ENCODE results near the gene GLIPR1L1. TPM values are rescaled to one million over a fixed set of nuclear protein-coding genes. Genes with fewer than 3 reads are reported as not detected.

Gene GLIPR1L1
- total RNA-seq, 4 donors from 2014 or later, result not detected

DNA sequence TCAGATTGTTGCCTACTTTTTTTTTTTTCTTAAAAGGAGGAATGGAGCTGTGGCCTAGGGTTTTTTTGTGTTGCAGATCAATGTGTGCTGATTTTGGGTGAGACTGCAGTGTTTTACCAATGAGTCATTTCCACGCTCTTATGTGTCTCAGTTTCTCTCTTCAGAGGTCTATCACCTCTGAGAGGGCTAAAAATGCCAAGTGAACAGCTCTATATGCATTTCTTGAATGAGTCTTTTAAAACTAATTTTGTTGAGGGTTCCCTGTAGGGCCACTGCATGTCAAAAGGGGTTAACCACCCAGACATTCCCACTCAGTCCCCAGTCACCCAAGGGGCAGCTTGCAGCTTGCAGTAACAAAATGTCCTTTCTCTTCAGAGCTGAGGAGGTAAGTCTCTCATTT lies 32.2 kb downstream of the GLIPR1L1 start:
- Histone ChIP-seq H3K27ac (no peak overlapping the region), H3K4me1 (no peaks in the 10 kb centered on the region), H3K36me3 (no peaks in the 10 kb centered on the region), H3K4me3 (no peak overlapping the region), H3K9me3 (no peaks in the 10 kb centered on the region), H3K27me3 (no peaks in the 10 kb centered on the region)
- TF ChIP-seq POLR2AphosphoS5 (IDR thresholded peaks at IDR 0.05), result no peak
- TF ChIP-seq EP300 (IDR thresholded peaks at IDR 0.05), result no peak
- TF ChIP-seq, protein P1, sequence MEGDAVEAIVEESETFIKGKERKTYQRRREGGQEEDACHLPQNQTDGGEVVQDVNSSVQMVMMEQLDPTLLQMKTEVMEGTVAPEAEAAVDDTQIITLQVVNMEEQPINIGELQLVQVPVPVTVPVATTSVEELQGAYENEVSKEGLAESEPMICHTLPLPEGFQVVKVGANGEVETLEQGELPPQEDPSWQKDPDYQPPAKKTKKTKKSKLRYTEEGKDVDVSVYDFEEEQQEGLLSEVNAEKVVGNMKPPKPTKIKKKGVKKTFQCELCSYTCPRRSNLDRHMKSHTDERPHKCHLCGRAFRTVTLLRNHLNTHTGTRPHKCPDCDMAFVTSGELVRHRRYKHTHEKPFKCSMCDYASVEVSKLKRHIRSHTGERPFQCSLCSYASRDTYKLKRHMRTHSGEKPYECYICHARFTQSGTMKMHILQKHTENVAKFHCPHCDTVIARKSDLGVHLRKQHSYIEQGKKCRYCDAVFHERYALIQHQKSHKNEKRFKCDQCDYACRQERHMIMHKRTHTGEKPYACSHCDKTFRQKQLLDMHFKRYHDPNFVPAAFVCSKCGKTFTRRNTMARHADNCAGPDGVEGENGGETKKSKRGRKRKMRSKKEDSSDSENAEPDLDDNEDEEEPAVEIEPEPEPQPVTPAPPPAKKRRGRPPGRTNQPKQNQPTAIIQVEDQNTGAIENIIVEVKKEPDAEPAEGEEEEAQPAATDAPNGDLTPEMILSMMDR (IDR thresholded peaks at IDR 0.05), result no peak
- TF ChIP-seq POLR2A (IDR thresholded peaks at IDR 0.05), result no peak
- no peak for DNase-seq (ENCODE audit: low spot score in 2 of 2)
- WGBS, result 89% methylated on average over 1 of the region's 1 CpG

DNA sequence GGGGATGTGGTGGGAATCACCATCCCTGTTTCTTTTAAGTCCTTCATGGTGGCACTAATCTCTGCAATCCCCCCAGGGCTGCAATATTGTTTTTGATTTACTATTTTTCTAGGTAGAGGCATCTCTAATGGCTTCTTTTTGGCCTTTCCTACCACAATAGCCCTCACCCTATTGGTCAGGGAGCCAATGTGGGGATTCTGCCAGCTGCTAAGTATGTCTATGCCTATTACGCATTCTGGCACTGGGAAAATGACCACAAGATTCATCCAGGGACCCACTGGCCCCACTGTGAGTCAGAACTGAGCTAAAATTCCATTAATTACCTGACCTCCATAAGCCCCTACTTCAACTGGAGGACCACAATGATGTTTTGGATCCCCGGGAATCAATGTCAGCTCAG lies 40.5 kb downstream of the GLIPR1L1 start:
- no peak for DNase-seq (ENCODE audit: low spot score in 2 of 2)
- Histone ChIP-seq H3K36me3 (no peaks in the 10 kb centered on the region), H3K4me3 (no peak overlapping the region), H3K4me1 (no peaks in the 10 kb centered on the region), H3K27ac (no peak overlapping the region), H3K27me3 (no peaks in the 10 kb centered on the region), H3K9me3 (no peaks in the 10 kb centered on the region)
- 100% methylated on average over 2 of the region's 2 CpGs for WGBS
- TF ChIP-seq EP300 (IDR thresholded peaks at IDR 0.05) (no peak), POLR2A (IDR thresholded peaks at IDR 0.05) (no peak), POLR2AphosphoS5 (IDR thresholded peaks at IDR 0.05) (no peak)
- TF ChIP-seq, protein P1 (IDR thresholded peaks at IDR 0.05), result no peak

DNA sequence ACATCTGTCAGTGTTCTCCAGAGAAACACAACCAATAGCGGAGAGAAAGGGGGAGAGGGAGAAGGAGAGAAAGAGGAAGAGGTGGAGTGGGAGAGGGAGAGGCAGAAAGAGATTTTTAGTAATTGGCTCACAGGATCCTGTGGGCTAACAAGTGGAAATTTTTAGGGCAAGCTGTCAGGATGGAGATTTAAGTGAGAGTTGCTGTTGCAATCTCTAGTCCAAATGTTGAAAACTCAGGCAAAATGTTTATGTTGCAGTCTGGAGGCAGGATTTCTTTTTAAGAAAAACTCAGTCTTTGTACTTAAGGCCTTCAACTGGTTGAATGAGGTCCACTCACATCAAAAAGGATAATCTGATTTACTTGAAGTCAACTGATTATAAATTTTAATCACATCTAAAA lies 43.9 kb downstream of the GLIPR1L1 start:
- Histone ChIP-seq H3K4me1 (no peaks in the 10 kb centered on the region), H3K27me3 (no peaks in the 10 kb centered on the region), H3K27ac (no peak overlapping the region), H3K9me3 (no peaks in the 10 kb centered on the region), H3K4me3 (no peak overlapping the region), H3K36me3 (no peaks in the 10 kb centered on the region)
- TF ChIP-seq POLR2A (IDR thresholded peaks at IDR 0.05), result no peak
- TF ChIP-seq POLR2AphosphoS5 (IDR thresholded peaks at IDR 0.05), result no peak
- TF ChIP-seq, protein P1 (IDR thresholded peaks at IDR 0.05), result no peak
- no peak for TF ChIP-seq EP300 (IDR thresholded peaks at IDR 0.05)
- DNase-seq (ENCODE audit: low spot score in 2 of 2), result no peak
- WGBS, result 94% methylated on average over 1 of the region's 1 CpG

DNA sequence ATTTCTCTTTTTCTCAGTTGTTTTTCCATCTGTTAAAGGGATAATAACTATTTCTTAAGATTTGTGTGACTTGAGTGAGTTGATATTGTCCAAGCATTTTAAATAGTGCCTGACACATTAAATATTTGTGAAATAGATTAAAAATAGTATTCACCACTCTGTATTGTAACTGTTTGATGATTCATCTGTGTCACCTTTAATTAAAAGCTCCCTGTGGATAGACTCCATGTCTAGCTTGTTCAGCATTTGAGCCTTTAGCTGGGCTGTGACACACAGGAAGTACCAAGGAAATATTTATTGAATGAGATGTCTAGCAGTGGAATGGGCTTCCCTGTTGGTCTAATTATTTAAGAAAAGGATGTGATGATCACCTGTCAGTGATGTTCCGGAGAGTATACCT lies 54.6 kb downstream of the GLIPR1L1 start:
- Histone ChIP-seq H3K9me3 (no peaks in the 10 kb centered on the region), H3K36me3 (no peaks in the 10 kb centered on the region), H3K27ac (no peak overlapping the region), H3K4me1 (peaks cover 18% of the 10 kb centered on the region), H3K27me3 (no peaks in the 10 kb centered on the region), H3K4me3 (peak overlapping the region; percentile 57)
- TF ChIP-seq EP300 (IDR thresholded peaks at IDR 0.05), result no peak
- TF ChIP-seq POLR2AphosphoS5 (IDR thresholded peaks at IDR 0.05), result no peak
- TF ChIP-seq, protein P1 (IDR thresholded peaks at IDR 0.05), result no peak
- no peak for TF ChIP-seq POLR2A (IDR thresholded peaks at IDR 0.05)
- DNase-seq (ENCODE audit: low spot score in 2 of 2), result no peak
- WGBS, result 94% methylated on average over 1 of the region's 1 CpG

DNA sequence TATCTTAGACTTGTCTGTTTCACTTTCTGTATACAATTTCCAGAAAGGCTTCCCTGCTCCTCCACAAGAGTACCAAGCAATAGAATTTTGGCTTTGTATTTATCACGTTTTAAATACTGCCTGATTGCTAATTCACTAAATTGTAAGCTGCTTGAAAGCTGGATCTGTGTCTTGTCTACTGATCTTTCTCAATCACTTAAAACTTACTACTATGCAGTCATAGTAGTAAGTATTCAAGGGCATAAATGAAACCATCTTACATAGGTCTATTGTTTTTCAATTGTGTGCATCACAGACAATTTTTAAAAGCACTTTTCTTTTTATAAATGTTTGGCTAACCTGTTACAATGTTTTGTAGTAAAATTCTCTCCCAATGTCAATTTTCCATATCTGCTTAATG lies 55.2 kb downstream of the GLIPR1L1 start:
- WGBS, result 6% methylated on average over 1 of the region's 1 CpG
- H3K27me3 ChIP-seq, result no peaks in the 10 kb centered on the region
- H3K9me3 ChIP-seq, result no peaks in the 10 kb centered on the region
- DNase-seq (ENCODE audit: low spot score in 2 of 2), result no peak
- no peaks in the 10 kb centered on the region for H3K36me3 ChIP-seq
- TF ChIP-seq EP300 (IDR thresholded peaks at IDR 0.05), result no peak
- TF ChIP-seq POLR2A (IDR thresholded peaks at IDR 0.05), result no peak
- TF ChIP-seq, protein P1 (IDR thresholded peaks at IDR 0.05), result no peak
- TF ChIP-seq POLR2AphosphoS5 (IDR thresholded peaks at IDR 0.05), result no peak
- H3K4me3 ChIP-seq, result peak overlapping the region; percentile 57
- H3K4me1 ChIP-seq, result peaks cover 18% of the 10 kb centered on the region
- peak overlapping the region; percentile 84 for H3K27ac ChIP-seq
